Pancreas (tissue), 10 donors: Measurements from ENCODE around the gene EEF1AKMT3. TPM values are rescaled to one million over a fixed set of nuclear protein-coding genes. Genes with fewer than 3 reads are reported as not detected.
A peak's percentile ranks its signal among the peaks of the same experiment; 100 is the strongest.
"Not testable (repeated sequence)": the region's sequence is repeated elsewhere in the genome, so short reads cannot be mapped to it uniquely, and the experiment has no call there.

Experiments
- ATAC-seq, 4 donors: fragments of 200-7000 bp; cut with Tn5 transposase; one replicate each; pipeline versions ENCODE4 v1.8.0 to v1.9.1; 2020; ENCODE audit warnings: mild to moderate bottlenecking in 4 of 4, moderate library complexity in 4 of 4
- DNase-seq, 6 donors: peaks; one replicate each; pipeline ENCODE4 v3.0.0-alpha.2; 2020
- FAIRE-seq: peaks from 2 replicates; lab custom pipeline; 2012; peaks lifted over from hg19 to GRCh38; lab: Jason Lieb, UNC
- H3K27ac ChIP-seq, 4 donors: fragments of 200-600 bp; sonication (generic); 1 replicate in 3 of 4; 2 replicates in 1 of 4; pipeline versions ENCODE4 v1.5.0 to v1.8.0; 2020
- H3K27me3 ChIP-seq, 4 donors: fragments of 200-600 bp; one replicate each; pipeline ENCODE4 v1.8.0; 2021
- H3K36me3 ChIP-seq, 3 donors: fragments of 200-600 bp; sonication (generic) in 1 of 3; one replicate each; pipeline versions ENCODE4 v1.5.0 to v1.8.0; 2020 to 2021
- H3K4me1 ChIP-seq, 3 donors: fragments of 200-600 bp; one replicate each; pipeline ENCODE4 v1.8.0; 2021
- H3K4me3 ChIP-seq, 4 donors: fragments of 200-600 bp; sonication (generic) in 2 of 4; one replicate each; pipeline versions ENCODE4 v1.5.0 to v1.8.0; 2020 to 2021
- H3K9me3 ChIP-seq, 4 donors: fragments of 200-600 bp; one replicate each; pipeline ENCODE4 v1.8.0; 2021
- WGBS, 2 donors: extraction: QIAGEN DNeasy Blood & Tissue Kit; methylation state at CpG; one replicate each; pipeline ENCODE4 v1.1.7; 2013; 5-methylcytosine and 5-hydroxymethylcytosine counted together
- intact Hi-C, 3 donors: fragments of 100-400 bp; cut with DNase I; formaldehyde crosslinking; loops; one replicate each; pipeline versions ENCODE4 v1.11.1 to v1.14.2; 2022
- polyA plus RNA-seq, 2 donors: library from polyadenylated mRNA; stranded (reverse); fragments of 200-250 nt; gene quantifications; one replicate each; pipeline ENCODE4 v1.2.3, GENCODE V29; 2013
- total RNA-seq, 6 donors: library from RNA; stranded (reverse); fragmentation: NEBNext Ultra II Directional in 4 of 6; extraction: Animal tissue kit (Norgen Biotek cat#: 25700) in 4 of 6; gene quantifications; one replicate each; pipeline versions ENCODE4 v1.2.1 to v1.2.4, GENCODE V29; 2021 to 2023
- TF ChIP-seq, protein P1 (sequence below), 4 donors: fragments of 200-600 bp; sonication (generic) in 3 of 4; IDR thresholded peaks; one replicate each; pipeline versions ENCODE4 v1.5.0 to v1.8.0; 2021; ENCODE audit warnings: antibody characterized with exemption in 4 of 4
- donor health status: healthy with polysubstance abuse.
- donor health status: DM: no; HTN: no; CAD: no; lungs with moderate emphysema.
- donor health status: DM: no; HTN: no; CAD: no.
- donor health status: control.
- donor health status: control.
- donor health status: Bipolar disorder and iron deficiency.
- donor health status: DM: yes; HTN: yes; CAD: no.
- donor health status: DM: no; HTN: no; CAD: no.
- donor health status: DM: no; HTN: no; CAD: no.
- donor health status: DM: yes; HTN: yes; CAD: no.

EEF1AKMT3 gene
- total and polyA plus RNA-seq, 8 donors: 3.7 to 20.8 (median 14.4) TPM

DNA sequence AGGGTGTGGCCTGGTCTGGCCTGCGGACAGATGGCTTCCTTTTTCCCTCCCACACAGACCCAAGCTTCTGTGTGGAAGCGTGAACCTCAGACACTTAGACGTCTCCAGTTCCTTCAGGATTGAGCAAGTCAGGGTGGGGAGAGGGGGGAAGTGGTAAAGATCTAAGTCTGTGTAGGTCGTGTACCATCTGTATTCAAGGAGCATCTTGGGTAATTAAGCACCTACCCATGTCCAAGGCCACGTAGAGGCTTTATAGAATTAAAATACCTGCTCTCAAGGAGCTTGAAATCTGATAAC lies 44.4 kb downstream of the EEF1AKMT3 start:
- H3K27ac ChIP-seq: no peak overlapping the region
- TF ChIP-seq, protein P1, sequence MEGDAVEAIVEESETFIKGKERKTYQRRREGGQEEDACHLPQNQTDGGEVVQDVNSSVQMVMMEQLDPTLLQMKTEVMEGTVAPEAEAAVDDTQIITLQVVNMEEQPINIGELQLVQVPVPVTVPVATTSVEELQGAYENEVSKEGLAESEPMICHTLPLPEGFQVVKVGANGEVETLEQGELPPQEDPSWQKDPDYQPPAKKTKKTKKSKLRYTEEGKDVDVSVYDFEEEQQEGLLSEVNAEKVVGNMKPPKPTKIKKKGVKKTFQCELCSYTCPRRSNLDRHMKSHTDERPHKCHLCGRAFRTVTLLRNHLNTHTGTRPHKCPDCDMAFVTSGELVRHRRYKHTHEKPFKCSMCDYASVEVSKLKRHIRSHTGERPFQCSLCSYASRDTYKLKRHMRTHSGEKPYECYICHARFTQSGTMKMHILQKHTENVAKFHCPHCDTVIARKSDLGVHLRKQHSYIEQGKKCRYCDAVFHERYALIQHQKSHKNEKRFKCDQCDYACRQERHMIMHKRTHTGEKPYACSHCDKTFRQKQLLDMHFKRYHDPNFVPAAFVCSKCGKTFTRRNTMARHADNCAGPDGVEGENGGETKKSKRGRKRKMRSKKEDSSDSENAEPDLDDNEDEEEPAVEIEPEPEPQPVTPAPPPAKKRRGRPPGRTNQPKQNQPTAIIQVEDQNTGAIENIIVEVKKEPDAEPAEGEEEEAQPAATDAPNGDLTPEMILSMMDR (IDR thresholded peaks at IDR 0.05): no peak
- ATAC-seq: peak in 3 of 4 donors; percentile 36 to 58 (median 50)

GRCh38 chr12:57817261-57817989 lies 45.0 kb downstream of the EEF1AKMT3 start:
- no peaks in the 10 kb centered on the region for H3K27me3 ChIP-seq
- intact Hi-C loops: no loop called here
- H3K4me1 ChIP-seq: no peaks in the 10 kb centered on the region
- no peak overlapping the region for H3K4me3 ChIP-seq
- TF ChIP-seq, protein P1 (IDR thresholded peaks at IDR 0.05): no peak
- ATAC-seq (no peak), DNase-seq (no peak), FAIRE-seq (no peak)
- no peak overlapping the region for H3K27ac ChIP-seq
- H3K9me3 ChIP-seq: no peaks in the 10 kb centered on the region
- 84 to 90% methylated on average over 8 of the region's 8 CpGs for WGBS, 2 donors
- peaks cover 0 to 15% (median 8%) of the 10 kb centered on the region in 3 donors for H3K36me3 ChIP-seq

More for the DNA sequence above, 44.4 kb downstream of the EEF1AKMT3 start:
- intact Hi-C loops: no loop called here
- DNase-seq (no peak), FAIRE-seq (no peak)
- WGBS, 2 donors: 71 to 73% methylated on average over 5 of the region's 5 CpGs
- H3K4me1 ChIP-seq: no peaks in the 10 kb centered on the region
- peaks cover 0 to 9% (median 4%) of the 10 kb centered on the region in 3 donors for H3K36me3 ChIP-seq
- H3K9me3 ChIP-seq: no peaks in the 10 kb centered on the region
- H3K4me3 ChIP-seq: no peak overlapping the region
- no peaks in the 10 kb centered on the region for H3K27me3 ChIP-seq

DNA sequence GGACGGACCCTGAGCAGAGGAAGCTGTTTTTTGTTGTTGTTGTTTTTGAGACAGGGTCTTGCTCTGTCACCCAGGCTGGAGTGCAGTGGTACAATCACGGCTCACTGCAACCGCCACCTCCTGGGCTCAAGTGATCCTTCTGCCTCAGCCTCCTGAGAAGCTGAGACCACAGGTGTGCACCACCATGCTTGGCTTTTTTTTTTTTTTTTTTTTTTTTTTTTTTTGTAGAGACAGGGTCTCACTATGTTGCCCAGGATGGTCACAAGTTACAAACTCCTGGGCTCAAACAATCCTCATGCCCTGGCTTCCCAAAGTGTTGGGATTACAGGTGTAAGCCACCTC lies 45.5 kb downstream of the EEF1AKMT3 start:
- H3K9me3 ChIP-seq, ATAC-seq, H3K4me1 ChIP-seq, intact Hi-C loops, H3K27me3 ChIP-seq, FAIRE-seq, H3K4me3 ChIP-seq, DNase-seq, H3K27ac ChIP-seq: not testable (repeated sequence)
- peaks cover 0 to 20% (median 13%) of the 10 kb centered on the region in 3 donors for H3K36me3 ChIP-seq
- 85 to 96% methylated on average over 3 of the region's 3 CpGs for WGBS, 2 donors

DNA sequence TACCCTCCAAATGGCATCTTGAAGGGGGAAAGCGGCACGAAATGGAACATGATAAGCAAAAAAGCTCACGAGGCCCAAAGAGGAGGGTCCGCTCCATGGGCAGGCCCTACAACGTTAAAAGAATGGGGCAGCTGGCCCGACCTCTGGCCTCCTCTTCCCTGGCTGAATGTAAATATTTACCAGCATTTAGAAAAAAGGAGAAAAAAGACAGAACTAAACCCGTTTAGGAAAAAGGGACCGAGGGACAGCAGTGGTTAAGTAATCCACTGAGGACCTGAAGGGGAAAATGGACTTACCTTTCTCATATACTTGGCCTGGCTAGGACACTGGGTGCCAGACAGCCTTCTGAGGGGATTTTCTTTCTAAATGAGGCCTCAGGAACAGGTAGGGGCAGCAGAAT lies 47.7 kb downstream of the EEF1AKMT3 start:
- not testable (repeated sequence) for H3K27ac ChIP-seq

DNA sequence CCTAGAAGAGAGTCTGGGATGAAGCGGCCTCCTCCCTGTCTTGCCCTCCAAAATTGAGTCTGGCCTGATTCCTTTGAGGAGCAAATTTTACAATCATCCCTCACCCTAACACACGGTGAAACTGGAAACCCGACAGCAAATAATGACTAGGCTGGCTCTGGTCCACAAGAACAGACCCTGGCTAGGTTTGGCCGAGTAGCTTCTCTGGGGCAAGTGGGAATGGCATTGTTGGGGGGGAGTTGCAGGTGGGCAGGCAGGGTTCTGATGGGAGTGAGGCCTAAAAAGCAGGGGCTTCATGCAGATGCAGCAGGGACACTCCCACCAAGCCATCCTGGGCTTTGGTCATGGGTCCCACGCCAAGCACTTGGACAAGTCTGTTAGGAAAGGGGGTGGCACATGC lies 48.6 kb downstream of the EEF1AKMT3 start:
- ATAC-seq, H3K27ac ChIP-seq, H3K27me3 ChIP-seq, FAIRE-seq, H3K9me3 ChIP-seq, H3K4me1 ChIP-seq, intact Hi-C loops, DNase-seq, H3K4me3 ChIP-seq: not testable (repeated sequence)
- peaks cover 4 to 51% (median 42%) of the 10 kb centered on the region in 3 donors for H3K36me3 ChIP-seq
- 77 to 80% methylated on average over 4 to 5 of the region's 5 CpGs for WGBS, 2 donors

More for the DNA sequence above, 47.7 kb downstream of the EEF1AKMT3 start:
- ATAC-seq, H3K4me3 ChIP-seq, H3K9me3 ChIP-seq, H3K27me3 ChIP-seq, FAIRE-seq, intact Hi-C loops, DNase-seq, H3K4me1 ChIP-seq: not testable (repeated sequence)
- 71 to 72% methylated on average over 8 of the region's 8 CpGs for WGBS, 2 donors
- peaks cover 3 to 42% (median 33%) of the 10 kb centered on the region in 3 donors for H3K36me3 ChIP-seq

DNA sequence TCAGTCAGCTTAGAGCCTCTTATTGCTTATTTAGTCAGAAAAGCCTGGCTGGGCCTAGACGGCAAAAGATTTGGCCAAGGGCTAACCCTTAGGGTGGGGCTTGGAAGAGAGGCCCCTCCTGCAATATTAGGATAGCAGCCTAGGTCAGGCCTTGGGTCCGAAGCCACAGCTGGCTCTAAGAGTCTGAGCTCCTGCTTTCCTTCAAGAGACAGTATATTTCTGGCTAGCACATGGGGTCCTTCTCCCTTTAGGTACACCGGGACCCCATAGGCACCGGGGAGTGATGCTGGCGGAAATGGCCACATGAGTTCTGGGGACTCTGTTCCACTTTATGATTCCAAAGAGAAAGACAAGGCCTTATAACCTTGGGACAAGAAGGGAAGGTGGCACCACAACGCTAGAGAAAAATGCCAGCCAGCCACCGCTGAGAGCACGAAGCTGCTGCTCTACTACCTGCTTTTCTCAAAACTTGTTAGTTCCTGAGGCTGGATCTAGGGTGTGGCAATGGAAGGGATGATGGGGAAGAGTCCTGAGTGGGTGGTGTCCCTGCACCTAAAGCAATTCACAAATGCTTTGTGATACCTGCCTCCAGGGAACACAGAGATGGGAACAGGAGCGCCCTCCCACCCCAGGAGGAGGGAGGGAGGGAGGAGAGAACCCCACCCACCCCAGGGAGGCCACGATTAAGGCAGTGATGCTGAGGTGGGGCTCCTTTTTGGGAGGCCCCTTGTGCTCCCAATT lies 49.2 kb downstream of the EEF1AKMT3 start:
- Histone ChIP-seq H3K4me1 (no peaks in the 10 kb centered on the region), H3K27me3 (no peaks in the 10 kb centered on the region)

More for the DNA sequence above, 49.2 kb downstream of the EEF1AKMT3 start:
- no peak for FAIRE-seq
- intact Hi-C loops: no loop called here
- Histone ChIP-seq H3K36me3 (peaks cover 9 to 57% (median 49%) of the 10 kb centered on the region in 3 donors), H3K27ac (no peak overlapping the region), H3K4me3 (no peak overlapping the region), H3K9me3 (no peaks in the 10 kb centered on the region)
- 84 to 88% methylated on average over 10 of the region's 10 CpGs for WGBS, 2 donors
- ATAC-seq: no peak
- no peak for DNase-seq
- TF ChIP-seq, protein P1 (IDR thresholded peaks at IDR 0.05): no peak
